ENCODE measurements around the gene MRPL34.
A peak's percentile ranks its signal among the peaks of the same experiment; 100 is the strongest.
"Not testable (repeated sequence)": the region's sequence is repeated elsewhere in the genome, so short reads cannot be mapped to it uniquely, and the experiment has no call there.

Gene MRPL34

DNA sequence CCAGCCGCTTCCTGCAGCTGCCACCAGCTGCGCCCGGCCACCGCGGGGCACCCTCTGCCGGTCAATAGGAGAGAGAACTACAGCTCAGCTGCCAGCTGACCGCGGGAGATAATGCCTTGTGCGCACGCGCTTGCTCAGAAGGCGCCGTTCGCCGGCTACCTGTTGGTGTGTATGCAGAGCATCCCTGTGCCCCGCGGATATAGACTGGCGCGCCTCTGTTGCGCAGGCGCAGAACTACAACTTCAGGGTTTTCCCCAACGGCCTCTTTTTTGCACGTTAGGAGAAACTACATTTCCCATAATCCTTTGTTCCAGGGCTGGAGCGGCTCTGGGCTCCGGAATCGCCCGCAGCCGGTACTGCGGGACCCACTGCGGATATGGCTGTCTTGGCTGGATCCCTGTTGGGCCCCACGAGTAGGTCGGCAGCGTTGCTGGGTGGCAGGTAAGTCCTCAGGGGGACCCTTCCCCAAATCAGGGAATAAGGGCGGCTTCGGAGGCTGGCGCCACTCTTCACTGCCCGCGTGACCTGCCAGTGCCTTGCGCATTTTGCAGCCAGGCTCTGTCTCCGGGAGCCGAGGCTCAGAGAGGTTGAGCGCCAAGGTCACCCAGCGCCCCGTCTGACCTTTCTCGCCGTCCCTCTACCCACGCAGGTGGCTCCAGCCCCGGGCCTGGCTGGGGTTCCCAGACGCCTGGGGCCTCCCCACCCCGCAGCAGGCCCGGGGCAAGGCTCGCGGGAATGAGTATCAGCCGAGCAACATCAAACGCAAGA lies at the start of gene MRPL34:
Gene MRPL34, plus strand, starts transcription at position 356 of the 768 bp plus-strand sequence. Its CDS starts 21 bp downstream, at position 377.
- peak; percentile 97 for DNase-seq

DNA sequence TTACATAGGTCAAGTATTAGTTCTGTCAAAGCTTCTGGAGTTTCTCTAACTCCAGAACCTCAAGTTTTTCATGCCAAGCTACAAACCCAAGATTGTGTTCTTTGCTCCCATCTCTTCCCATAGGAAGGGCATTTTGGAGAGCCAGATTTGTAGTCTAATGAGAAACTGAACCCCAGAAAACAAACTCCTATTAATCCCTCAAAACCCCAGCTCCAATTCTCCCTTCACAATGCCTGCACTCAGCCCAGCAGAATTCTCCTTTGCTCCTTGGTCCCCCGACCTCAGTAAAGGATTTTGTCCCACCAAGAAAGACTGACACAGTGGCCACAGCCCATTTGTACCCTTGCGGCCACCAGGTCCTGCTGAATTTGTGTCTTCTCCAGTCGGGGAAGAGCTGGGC lies 49.5 kb upstream of the MRPL34 start:
- no peak for DNase-seq

DNA sequence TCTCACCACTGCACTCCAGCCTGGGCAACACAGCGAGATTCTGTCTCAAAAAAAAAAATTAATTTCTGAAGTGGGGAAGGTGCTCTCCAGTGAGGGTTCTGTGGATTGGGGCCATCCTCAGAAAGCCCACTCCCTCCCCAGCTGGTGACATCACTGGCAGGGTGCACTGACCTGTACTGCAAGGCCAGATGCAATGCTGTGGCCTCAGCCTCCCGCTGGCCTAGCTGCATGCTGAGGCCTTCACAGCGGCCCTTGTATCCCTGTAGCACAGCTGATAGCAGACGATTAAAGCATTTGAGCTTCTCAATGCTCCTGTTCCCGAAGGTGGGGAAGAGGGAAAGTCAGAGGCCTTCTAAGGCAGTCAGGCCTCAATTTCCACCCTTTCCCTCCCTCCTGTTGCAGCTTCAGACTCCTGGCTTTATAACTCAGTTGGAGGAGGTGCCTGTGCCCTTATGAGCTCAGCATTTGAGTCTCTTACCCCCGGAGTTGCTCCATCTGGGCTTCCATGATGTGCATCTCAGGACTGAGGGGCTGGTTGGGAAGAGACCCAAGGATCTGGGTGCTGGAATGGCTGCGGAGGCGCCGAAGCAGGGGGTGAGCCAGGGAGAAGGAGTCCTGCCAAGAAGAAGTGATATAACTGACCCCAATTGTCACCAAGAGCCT lies 46.4 kb upstream of the MRPL34 start:
- no peak for DNase-seq

DNA sequence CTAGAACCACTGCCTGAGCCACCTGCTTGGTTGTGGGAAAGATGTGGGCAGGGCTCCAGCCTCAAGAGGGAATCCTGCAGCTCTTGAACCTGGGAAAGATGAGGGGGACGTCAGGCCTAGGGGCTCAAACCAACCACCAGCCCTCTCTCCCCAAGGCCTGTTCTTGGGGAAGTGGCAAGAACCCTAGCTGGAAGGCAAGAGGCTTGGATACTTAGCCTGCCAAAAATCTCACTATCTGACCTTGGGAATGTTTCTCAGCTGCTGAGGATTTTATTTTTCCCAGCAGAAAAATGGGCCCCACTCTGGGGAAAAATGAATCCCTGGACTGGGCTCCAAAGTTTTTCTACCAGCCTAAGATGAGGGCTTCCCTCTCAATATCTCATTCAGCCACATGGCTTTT lies 45.7 kb upstream of the MRPL34 start:
- DNase-seq = no peak

DNA sequence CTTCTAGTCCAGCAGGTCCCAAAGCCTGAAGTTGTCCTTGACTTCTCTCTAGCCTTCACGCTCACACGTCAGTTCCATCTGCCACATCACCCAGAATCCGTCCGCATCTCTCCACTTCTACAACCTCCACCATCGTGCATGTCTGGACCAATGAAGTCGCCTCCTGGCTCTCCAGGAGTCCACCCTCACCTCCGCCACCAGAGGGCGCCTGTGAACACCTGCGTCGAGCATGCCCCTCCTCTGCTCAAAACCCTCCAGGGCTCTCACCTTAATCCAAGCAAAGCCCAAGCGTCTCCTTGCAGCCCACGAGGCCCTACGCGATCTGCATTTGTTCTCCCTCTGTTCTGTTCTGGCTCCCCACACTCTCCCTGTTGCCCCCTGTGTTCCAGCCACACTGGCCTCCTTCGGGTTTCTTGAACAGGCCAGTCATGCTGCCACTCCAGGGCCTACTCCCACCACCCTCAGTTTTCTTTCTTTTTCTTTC lies 44.8 kb upstream of the MRPL34 start:
- peak; percentile 82 for DNase-seq

DNA sequence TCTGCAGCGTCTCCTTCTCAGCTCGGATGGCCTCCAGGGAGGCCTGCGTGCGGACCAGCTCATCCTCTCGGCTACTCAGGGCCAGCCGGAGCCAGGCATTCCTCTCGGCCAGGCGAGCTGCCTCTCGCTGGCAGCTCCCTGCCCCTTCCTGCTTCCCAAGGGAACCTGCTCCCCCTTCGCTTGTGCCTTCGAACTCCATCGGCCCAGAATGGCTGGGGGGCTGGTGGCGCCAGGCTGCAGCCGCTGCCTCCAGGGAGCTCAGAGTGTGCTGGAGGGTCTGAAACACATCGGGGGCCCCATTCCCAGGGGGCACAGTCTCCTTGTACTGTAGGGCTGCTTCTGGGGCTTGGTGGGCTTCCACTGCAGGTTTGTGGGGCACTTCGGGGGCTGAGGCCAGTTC lies 43.1 kb upstream of the MRPL34 start:
- DNase-seq = no peak

DNA sequence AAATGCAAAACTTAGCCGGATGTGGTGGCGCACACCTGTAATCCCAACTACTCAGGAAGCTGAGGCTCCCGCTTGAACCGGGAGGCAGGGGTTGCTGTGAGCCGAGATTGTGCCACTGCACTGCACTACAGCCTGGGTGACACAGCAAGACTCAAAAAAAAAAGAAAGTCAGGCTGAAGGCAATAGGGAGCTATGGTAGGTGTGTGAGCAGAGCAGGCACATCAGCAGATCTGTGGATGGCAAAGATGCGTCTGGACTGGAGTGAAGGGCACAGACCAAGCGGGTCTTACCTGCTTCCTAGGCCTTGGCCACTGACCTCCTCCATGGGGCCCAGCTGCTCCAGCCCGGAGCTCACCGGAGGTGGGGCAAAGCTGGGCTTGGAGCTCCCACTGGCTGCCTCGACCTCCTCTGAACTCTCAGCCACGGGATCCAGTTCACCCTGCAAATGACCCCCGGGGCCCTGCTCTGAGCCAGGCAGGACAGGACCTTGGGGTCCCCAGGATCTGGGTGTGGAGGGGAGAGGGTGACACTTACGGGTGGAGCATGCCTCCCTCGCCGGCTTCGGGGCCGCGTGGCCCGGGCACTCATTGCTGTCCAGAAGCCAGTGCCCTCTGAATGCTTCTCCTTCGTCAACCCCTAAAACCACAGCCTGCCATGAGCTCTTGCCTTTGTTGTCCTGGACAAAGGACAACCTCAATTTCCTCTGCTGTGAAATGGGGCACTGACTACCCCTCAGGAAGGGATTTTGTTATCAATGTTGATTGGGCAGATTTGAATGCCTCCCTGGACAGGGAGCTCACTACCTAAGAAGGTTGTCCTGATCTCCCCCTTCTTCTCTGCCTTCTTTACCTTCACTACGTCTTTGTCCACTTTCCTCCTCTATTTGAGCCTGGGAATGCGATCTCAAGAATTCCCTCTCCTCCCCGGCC lies 41.7 kb upstream of the MRPL34 start:
- no peak for DNase-seq

DNA sequence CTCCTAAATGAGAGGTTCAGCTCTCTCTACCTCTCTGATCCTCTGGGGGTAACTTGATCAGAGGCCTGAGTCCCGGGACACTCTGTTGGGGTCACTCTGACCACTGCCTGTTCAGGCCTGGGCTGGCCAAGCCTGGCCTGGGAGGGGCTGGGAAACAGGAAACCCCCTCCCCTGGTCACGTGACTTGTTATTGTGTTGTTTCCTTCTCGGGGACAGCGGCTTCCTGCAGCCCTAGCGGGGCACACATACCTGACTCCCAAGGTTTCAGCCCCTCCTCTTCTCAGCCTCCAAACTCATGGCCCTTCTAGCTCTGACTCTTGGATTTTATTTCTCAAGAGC lies 41.1 kb upstream of the MRPL34 start, which contains the start of gene USHBP1:
Gene USHBP1, minus strand, starts transcription at position 105 of the 339 bp plus-strand sequence. CDS start 446 bp downstream, outside the sequence.
- no peak for DNase-seq

DNA sequence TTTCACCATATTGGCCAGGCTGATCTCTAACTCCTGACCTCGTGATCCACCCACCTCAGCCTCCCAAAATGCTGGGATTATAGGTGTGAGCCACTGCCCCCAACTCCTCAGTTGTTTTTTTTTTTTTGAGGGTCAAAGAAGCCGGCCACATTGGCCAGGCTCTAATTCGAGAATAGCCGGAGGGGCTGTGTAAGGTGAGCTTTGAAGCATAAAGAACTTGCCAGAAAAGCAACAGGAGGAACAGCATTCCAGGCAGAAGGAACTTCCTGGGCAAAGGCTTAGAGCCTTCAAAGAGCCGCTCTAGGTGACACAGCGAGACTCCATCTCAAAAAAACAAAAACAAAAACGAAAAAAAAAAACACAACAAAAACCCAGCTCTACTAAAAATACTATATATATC lies 39.6 kb upstream of the MRPL34 start:
- DNase-seq = no peak

DNA sequence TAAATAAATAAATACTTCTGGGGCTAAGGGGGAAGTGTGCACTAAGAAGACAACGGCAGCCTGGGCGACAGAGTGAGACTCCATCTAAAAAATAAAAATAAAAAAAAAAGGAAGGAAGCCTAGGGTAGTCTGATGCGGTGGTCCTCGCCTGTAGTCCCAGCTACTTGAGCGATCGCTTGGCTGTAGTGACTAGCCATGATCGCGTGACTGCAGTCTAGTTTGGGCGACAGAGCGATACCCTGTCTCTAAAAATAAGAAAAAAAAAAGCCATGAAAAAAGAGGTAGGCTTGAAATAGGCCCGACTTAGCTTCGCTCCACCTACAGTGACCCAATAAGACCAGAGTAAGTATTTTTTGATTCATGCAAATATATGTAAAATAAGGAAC lies 39.1 kb upstream of the MRPL34 start:
- DNase-seq = no peak

DNA sequence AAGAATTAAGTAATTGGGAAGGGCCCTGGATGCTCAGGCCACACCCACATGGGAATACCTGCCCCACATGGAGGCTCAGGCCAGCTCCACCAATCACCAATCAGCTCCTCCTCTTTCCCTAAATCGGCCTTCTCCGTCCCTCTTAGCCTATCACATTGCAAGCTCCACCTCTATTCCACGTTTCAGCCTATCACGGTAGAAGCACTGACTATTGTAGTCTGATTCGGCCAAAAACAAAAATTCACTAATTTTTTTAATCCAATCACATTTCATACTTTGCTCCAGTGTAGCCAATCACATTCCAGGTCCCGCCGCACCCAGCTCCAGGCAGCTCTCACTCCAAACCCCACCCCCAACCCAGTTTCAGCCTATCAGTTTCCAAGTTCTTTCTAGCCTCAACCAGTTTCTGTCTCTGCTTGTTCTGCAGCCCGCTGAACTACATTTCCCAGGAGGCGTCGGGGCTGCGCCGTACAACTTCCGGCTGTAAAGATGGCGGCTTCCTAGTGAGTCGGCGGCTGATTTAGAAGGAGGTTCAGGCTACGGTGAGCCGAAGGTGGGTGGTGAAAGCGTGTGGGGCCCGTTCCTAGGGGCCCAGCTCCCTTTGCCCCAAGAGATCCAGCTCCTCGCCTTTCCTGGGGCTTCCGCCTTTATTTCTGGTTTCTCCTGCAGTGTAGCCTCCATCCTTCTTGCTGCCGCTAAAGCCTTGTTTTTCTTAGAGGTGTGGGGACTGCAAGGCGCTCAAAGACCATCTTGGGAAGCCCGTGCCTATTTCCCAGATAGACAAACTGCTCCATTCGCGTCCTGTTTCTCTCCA lies 38.5 kb upstream of the MRPL34 start, which contains the start of gene BABAM1:
Gene BABAM1, plus strand, starts transcription at position 469 of the 814 bp plus-strand sequence. CDS start 1,364 bp downstream, outside the sequence.
- peak; percentile 88 for DNase-seq

DNA sequence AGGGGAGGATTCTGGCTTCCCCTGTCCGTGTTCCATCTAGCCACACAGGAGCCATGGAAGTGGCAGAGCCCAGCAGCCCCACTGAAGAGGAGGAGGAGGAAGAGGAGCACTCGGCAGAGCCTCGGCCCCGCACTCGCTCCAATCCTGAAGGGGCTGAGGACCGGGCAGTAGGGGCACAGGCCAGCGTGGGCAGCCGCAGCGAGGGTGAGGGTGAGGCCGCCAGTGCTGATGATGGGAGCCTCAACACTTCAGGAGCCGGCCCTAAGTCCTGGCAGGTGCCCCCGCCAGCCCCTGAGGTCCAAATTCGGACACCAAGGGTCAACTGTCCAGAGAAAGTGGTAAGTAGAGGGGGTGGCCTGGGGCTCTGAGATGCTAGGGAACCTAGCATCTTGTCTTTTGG lies 36.9 kb upstream of the MRPL34 start:
- DNase-seq = no peak

DNA sequence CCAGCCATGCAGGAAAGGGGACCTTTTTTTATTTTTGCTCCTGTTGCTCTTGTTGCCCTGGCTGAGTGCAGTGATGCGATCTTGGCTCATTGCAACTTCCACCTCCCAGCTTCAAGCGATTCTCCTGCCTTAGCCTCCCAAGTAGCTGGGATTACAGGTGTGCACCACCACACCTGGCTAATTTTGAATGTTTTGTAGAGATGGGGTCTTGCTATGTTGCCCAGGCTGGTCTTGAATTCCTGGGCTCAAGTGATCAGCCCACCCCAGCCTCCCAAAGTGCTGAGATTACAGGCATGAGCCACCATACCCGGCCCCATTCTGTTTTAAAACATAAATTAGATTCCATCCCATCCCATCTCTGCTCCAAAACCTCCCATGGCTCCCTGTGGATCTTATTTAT lies 30.8 kb upstream of the MRPL34 start:
- not testable (repeated sequence) for DNase-seq

DNA sequence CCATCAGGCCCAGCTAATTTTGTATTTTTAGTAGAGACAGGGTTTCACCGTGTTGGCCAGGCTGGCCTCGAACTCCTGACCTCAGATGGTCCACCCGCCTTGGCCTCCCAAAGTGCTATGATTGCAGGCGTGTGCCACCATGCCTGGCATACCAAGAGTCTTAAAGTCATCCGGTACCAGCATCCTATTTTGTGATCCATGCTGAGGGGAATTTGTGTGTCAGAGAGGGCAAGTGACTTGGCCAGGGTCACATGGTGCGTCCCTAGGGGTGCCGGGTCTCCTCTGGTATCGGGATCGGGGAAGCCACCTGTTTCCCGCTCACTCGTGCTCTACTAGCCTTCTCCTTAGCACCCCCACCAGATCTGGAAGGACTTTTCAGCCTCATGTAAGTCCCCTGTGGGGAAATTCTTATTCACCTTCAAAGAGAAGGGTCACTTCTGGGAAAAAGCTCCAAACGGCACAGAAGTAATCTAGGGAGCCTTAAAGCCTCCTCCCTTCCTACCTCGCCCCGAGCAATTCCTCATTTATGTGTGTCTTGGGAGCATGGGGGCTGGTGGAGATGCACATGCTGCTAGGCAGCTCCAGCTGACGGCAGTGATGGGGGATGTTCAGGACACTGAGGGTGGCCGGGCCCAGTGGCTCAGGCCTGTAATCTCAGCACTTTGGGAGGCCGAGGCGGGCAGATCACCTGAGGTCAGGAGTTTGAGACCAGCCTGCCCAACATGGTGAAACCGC lies 30.1 kb upstream of the MRPL34 start:
- DNase-seq = no peak

DNA sequence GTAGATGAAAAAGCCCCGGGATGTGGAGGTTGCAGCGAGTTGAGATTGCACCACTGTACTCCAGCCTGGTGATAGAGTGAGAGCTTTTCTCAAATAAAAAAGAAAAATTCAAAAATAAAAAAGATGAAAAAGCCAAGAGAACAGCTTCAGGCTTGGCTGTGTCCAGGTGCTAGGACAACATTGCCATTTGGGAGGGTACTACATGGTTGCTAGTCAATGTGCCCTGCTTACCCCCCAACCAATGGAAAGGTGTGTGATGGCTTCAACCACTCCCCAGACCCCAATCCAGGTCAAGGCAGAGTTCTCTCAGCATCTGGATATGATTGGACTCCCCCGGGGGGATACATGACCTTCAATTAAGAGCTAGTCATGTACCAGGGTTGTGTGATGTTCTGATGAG lies 26.2 kb upstream of the MRPL34 start:
- no peak for DNase-seq

DNA sequence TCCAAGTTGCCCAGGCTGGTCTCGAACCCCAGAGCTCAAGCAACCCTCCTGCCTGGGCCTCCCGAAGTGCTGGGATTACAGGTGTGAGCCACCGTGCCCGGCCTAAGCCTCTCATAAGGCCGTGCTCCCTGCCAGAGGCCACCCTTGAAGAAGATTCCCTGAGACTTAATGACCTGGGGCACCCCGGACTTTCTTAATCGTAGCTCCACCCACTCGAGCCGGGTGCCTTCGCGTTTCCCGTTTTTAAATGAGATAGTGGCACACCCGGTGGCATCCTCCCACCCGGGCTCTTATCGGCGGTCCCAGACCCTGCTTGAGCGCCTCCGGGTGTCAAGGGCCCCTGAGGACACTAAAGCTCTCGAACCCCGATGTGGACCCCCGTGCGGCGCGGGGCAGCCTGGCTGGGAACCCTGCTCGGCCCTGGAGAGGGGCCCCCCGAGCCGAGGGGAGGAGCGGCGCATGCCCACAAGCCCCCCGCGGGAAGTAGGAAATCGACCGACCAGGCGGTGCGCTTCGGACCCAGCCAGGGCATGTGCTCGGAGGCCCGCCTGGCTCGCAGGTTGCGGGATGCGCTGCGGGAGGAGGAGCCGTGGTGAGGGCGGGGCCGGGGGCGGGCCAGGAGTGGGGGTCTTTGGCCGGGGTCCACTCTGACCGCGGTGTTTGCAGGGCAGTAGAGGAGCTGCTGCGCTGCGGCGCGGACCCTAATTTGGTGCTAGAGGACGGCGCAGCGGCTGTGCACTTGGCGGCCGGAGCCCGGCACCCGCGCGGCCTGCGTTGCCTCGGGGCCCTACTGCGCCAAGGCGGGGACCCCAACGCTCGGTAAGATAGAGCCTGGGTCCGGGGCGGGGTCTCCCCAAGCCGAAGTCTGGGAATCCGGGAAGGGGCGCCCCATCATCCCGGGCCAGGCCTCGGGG lies 24.0 kb upstream of the MRPL34 start, which contains the start of gene ANKLE1:
Gene ANKLE1, plus strand, starts transcription at position 511 of the 914 bp plus-strand sequence. Its CDS starts 20 bp downstream, at position 531.
- DNase-seq = no peak

DNA sequence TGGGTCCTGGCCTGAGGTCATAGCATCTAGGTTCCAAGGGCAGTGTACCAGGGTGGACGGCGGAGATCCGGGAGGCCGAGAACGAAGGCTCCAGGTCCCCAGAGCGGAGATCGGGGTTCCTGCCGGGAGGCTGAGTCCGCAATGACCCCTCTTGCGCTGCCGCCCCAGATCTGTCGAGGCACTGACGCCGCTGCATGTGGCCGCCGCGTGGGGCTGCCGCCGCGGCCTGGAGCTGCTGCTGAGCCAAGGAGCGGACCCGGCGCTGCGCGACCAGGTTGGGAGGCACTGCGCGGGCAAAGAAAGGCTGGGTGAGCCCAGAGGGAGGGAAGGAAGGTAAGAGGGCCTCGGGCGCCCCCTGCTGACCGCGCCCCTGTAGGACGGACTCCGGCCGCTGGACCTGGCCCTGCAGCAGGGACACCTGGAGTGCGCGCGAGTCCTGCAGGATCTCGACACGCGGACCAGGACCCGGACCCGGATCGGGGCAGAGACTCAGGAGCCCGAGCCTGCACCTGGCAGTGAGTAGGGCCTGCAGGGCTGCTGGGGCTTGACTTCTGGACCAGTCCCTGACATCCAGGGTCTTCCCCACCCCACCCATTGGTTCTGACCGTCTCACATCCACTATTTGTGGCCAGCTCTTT lies 23.1 kb upstream of the MRPL34 start:
- DNase-seq = peak; percentile 86

DNA sequence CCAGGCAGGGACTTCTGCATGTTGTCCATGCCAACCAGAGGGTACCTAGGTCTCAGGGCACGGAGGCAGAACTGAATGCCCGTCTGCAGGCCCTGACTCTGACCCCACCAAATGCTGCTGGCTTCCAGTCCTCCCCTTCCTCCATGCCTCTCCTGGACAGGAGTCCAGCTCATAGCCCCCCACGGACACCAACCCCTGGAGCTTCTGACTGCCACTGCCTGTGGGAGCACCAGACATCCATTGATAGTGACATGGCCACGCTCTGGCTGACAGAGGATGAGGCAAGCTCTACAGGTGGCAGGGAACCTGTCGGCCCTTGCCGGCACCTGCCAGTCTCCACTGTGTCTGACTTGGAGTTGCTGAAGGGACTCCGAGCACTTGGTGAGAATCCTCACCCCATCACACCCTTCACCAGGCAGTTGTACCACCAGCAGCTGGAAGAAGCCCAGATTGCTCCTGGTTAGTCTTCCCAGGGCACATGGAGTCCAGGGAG lies 22.1 kb upstream of the MRPL34 start:
- no peak for DNase-seq

DNA sequence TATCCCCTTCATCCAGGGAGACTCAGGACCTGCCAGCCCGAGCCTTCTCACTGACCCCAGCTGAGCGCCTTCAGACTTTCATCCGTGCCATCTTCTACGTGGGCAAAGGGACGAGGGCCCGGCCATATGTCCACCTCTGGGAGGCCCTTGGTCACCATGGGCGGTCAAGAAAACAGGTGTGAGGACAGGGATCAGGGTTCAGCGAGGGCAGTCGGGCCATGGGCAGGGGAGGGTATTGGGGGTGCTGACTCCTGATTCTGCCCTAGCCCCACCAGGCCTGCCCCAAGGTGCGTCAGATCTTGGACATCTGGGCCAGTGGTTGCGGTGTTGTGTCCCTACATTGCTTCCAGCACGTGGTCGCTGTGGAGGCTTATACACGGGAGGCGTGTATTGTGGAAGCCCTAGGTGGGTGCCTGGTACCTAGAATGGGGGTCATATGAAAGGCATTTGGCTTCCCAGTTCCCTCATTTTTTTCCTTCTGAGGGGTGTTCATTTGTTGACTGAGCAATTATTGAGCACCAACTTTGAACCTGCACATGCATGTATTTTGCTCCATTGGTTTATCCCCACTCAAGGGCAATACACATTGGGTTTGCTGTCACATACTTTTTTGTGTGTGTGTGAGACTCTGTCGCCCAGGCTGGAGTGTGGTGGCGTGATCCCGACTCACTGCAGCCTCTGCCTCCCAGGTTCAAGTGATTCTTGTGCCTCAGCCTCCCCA lies 20.1 kb upstream of the MRPL34 start:
- DNase-seq = no peak
